GM12878 (cell line): ENCODE measurements around the gene NUB1.

Source experiments
- BHLHE40 ChIP-seq, 2 experiments: fragments of 450-650 bp in 1 of 2; IDR thresholded peaks; 2 replicates each; pipeline ENCODE4 v1.6.1; 2011 to 2017; ENCODE audit warnings: low read depth in 2 of 2, borderline replicate concordance in 1 of 2, improper control_type of control experiment in 1 of 2, low read length in 1 of 2, mild to moderate bottlenecking in 1 of 2
- CBX5 ChIP-seq: sonication (generic); IDR thresholded peaks from 2 replicates; pipeline ENCODE4 v1.6.1; 2016; ENCODE audit warnings: low read depth, moderate library complexity, mild to moderate bottlenecking, inconsistent platforms
- FOXK2 ChIP-seq: fragments of 450-650 bp; IDR thresholded peaks from 2 replicates; pipeline ENCODE4 v1.6.1; 2017; ENCODE audit warnings: mild to moderate bottlenecking, moderate library complexity
- IKZF2 ChIP-seq, 2 experiments: fragments of 450-650 bp; IDR thresholded peaks; 2 replicates each; pipeline ENCODE4 v1.6.1; 2017; ENCODE audit warnings: mild to moderate bottlenecking in 2 of 2, moderate library complexity in 2 of 2
- TF ChIP-seq, protein P1 (sequence below): fragments of 450-650 bp; conservative IDR thresholded peaks from 2 replicates; pipeline ENCODE4 v1.6.1; 2017; ENCODE audit warnings: mild to moderate bottlenecking, moderate library complexity
- TF ChIP-seq, protein P2 (sequence below): IDR thresholded peaks from 2 replicates; pipeline ENCODE4 v1.6.1; 2012; ENCODE audit warnings: low read depth, low read length, improper control_type of control experiment

GRCh38 chr7:151361193-151361959, 19.8 kb downstream of the NUB1 start:
- TF ChIP-seq CBX5 (no peak), IKZF2 (IDR thresholded peaks at IDR 0.05) (no peak), BHLHE40 (IDR thresholded peaks at IDR 0.05; ENCODE audit: borderline replicate concordance in 1 of 2, low read depth in 2 of 2, low read length in 1 of 2) (no peak), FOXK2 (no peak)
- TF ChIP-seq, protein P1, sequence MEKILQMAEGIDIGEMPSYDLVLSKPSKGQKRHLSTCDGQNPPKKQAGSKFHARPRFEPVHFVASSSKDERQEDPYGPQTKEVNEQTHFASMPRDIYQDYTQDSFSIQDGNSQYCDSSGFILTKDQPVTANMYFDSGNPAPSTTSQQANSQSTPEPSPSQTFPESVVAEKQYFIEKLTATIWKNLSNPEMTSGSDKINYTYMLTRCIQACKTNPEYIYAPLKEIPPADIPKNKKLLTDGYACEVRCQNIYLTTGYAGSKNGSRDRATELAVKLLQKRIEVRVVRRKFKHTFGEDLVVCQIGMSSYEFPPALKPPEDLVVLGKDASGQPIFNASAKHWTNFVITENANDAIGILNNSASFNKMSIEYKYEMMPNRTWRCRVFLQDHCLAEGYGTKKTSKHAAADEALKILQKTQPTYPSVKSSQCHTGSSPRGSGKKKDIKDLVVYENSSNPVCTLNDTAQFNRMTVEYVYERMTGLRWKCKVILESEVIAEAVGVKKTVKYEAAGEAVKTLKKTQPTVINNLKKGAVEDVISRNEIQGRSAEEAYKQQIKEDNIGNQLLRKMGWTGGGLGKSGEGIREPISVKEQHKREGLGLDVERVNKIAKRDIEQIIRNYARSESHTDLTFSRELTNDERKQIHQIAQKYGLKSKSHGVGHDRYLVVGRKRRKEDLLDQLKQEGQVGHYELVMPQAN = no peak
- TF ChIP-seq, protein P2, sequence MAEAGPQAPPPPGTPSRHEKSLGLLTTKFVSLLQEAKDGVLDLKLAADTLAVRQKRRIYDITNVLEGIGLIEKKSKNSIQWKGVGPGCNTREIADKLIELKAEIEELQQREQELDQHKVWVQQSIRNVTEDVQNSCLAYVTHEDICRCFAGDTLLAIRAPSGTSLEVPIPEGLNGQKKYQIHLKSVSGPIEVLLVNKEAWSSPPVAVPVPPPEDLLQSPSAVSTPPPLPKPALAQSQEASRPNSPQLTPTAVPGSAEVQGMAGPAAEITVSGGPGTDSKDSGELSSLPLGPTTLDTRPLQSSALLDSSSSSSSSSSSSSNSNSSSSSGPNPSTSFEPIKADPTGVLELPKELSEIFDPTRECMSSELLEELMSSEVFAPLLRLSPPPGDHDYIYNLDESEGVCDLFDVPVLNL = no peak
